Measurements from ENCODE around the gene NAXE.

Gene NAXE

GRCh38 chr1:156591432-156592157 is at the start of gene NAXE:
NAXE (plus strand) TSS chr1:156591776; CDS start chr1:156591805, 29 bp downstream.
- peak within 1 kb of the TSS; percentile 92 for H3K27ac ChIP-seq
- TF ChIP-seq ZFX (IDR thresholded peaks at IDR 0.05): peak; percentile 95
- no peak for TF ChIP-seq CTCF (conservative IDR thresholded peaks at IDR 0.05)

GRCh38 chr1:156543066-156543465 is 48.5 kb upstream of the NAXE start:
- TF ChIP-seq ZFX (IDR thresholded peaks at IDR 0.05) (no peak), CTCF (conservative IDR thresholded peaks at IDR 0.05) (no peak)

DNA sequence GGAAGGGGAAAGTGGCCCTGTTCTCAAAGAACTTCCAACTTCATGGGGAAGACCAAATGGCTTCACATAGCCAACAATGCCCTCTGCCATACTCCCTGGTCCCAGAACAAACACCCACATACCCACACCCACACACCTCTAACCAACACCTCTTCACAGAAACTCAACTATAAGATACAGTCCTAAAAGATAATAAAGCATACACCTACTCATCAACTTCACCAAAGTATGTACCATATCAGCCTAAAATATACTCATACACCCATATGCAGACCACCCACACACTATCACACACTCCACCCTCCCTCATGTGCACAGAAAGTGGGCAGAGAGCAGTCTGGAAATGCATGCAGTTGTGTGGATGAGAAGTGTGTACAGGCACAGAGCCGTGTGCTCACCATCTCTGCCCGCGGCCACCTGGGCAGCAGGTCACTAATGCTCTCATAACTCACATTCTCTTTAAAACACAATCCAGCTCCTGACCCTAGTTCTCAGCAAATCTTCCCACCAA is 46.9 kb upstream of the NAXE start:
- TF ChIP-seq CTCF (conservative IDR thresholded peaks at IDR 0.05) (no peak), ZFX (IDR thresholded peaks at IDR 0.05) (no peak)
- no peak overlapping the region for H3K27ac ChIP-seq

More at GRCh38 chr1:156543066-156543465, 48.5 kb upstream of the NAXE start:
- peak overlapping the region; percentile 25 for H3K27ac ChIP-seq

DNA sequence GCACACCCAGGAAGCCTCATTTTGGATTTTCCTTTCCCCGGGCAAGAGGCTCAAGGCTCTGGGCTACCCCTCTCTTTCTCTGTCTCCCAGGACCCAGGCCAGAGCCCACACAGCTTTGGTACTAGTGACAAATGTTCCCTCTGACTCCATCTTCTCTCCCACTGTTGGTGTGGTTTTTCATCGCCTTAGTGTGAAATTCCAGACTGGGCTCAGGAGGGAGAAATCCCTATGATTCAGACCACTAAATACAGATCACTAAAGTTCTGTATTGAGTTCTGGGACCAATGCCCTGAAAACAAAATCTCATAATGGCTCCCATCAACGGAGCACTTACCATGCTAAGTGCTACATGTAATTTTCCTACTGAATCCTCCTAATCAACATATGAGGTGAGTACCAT is 45.3 kb upstream of the NAXE start:
- H3K27ac ChIP-seq: no peak overlapping the region
- TF ChIP-seq ZFX (IDR thresholded peaks at IDR 0.05): no peak
- TF ChIP-seq CTCF (conservative IDR thresholded peaks at IDR 0.05): no peak

GRCh38 chr1:156547434-156547833 is 44.1 kb upstream of the NAXE start:
- TF ChIP-seq ZFX (IDR thresholded peaks at IDR 0.05) (no peak), CTCF (conservative IDR thresholded peaks at IDR 0.05) (no peak)
- no peak overlapping the region for H3K27ac ChIP-seq

DNA sequence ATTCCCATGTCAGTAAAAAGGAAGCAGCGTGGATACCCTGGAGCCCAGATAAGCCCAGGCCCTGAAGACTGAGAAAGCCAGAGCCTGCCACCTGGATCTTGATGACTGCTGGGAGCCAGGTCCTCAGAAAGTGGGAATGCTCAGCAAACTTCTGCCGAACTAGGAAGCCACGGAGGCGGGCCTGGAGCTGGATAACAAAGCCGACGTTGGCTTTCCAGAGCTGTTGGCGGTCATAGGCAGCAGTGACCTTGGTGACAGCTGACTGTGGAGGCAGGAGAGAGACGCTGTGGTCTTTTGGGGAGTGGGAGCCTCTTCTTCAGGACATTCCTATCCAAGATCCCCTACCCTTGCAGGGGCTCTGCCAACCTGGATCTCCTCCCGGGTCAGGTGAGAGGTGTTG is 43.6 kb upstream of the NAXE start:
- no peak overlapping the region for H3K27ac ChIP-seq
- no peak for TF ChIP-seq CTCF (conservative IDR thresholded peaks at IDR 0.05)

DNA sequence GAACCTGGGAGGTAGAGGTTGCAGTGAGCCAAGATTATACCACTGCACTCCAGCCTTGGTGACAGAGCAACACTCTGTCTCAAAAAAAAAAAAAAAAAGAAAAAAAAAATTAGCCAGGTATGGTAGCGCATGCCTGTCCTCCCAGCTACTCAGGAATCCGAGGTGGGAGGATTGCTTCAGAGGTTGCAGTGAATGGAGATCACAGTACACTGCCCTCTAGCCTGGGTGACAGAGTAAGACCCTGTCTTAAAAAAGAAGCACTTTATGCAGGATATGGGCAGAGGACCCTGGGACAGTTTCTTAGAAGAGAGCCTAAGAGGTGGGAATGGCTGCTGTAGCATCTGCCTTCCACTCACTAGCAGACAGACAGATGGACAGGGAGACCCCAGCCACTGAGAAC is 42.2 kb upstream of the NAXE start:
- TF ChIP-seq ZFX (IDR thresholded peaks at IDR 0.05): no peak
- TF ChIP-seq CTCF (conservative IDR thresholded peaks at IDR 0.05): no peak
- H3K27ac ChIP-seq: no peak overlapping the region
